PC-9 (cell line): ENCODE data around the gene MEIS2.

Source experiments
- CTCF ChIP-seq: fragments of 200-600 bp; sonication (generic); conservative IDR thresholded peaks from 2 replicates; pipeline ENCODE4 v1.6.1; 2017; ENCODE audit warnings: mixed run types, antibody characterized with exemption, mild to moderate bottlenecking, moderate library complexity
- EZH2 ChIP-seq: fragments of 200-600 bp; sonication (generic); IDR thresholded peaks from 2 replicates; pipeline ENCODE4 v1.8.0; 2017; ENCODE audit warnings: antibody characterized with exemption, low read depth

DNA sequence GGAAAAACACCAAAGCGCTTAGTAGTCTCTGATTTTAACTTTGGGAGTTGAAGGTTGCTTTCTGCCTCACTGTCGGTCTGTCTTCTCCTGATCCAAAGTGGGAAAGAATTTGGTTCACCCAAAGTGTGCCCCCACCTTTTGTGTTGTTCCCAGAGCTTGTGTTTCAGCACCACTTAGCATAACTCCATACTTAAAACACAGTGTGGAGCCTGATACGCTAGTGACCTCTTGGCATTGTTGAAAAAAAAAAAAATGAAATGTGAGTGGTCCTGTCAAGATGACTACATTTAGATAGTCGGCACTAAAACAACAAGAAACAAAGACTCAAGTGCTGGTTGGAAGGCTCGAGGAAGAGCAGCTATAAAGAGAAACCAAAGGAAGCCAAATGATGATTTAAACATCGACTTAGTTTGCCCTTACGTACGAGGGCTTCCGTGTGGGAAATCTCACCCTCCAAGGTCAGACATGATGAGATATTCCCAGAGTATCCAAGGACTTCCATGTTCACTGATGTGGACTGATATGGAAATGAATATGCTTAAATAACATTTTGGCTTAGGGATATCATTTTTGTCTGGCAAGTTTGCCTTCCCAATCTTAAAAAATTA, 178.8 kb downstream of the MEIS2 start:
- TF ChIP-seq CTCF (no peak), EZH2 (no peak)
